Spleen (tissue), 11 donors: Measurements from ENCODE around the gene CXCL16. TPM values are rescaled to one million over a fixed set of nuclear protein-coding genes. Genes with fewer than 3 reads are reported as not detected.

Experiments
- DNase-seq: peaks from one replicate; pipeline ENCODE4 v3.0.0-alpha.2; 2020
- H3K27ac ChIP-seq, 8 donors: fragments of 200-600 bp; sonication (generic) in 7 of 8; 1 replicate in 4 of 8; 2 replicates in 4 of 8; pipeline versions ENCODE4 v1.5.0 to v1.8.0; 2016 to 2021; ENCODE audit warnings: inconsistent platforms in 4 of 8, mild to moderate bottlenecking in 4 of 8, moderate library complexity in 1 of 8
- H3K27me3 ChIP-seq, 7 donors: fragments of 200-600 bp; sonication (generic) in 6 of 7; replicated peaks in 1 of 7; 1 replicate in 4 of 7; 2 replicates in 3 of 7; pipeline versions ENCODE4 v1.5.0 to v1.8.0; 2016 to 2021; ENCODE audit warnings: inconsistent platforms in 3 of 7, mild to moderate bottlenecking in 1 of 7
- H3K36me3 ChIP-seq, 6 donors: fragments of 200-600 bp; sonication (generic) in 5 of 6; 1 replicate in 4 of 6; 2 replicates in 2 of 6; pipeline versions ENCODE4 v1.5.0 to v1.8.0; 2016 to 2021; ENCODE audit warnings: inconsistent platforms in 2 of 6
- H3K4me1 ChIP-seq, 6 donors: fragments of 200-600 bp; sonication (generic) in 5 of 6; 1 replicate in 3 of 6; 2 replicates in 3 of 6; pipeline versions ENCODE4 v1.5.0 to v1.8.0; 2016 to 2021; ENCODE audit warnings: inconsistent platforms in 3 of 6
- H3K4me3 ChIP-seq, 8 donors: fragments of 200-600 bp; sonication (generic) in 7 of 8; 1 replicate in 4 of 8; 2 replicates in 4 of 8; pipeline versions ENCODE4 v1.5.0 to v1.8.0; 2016 to 2021; ENCODE audit warnings: inconsistent platforms in 4 of 8, mild to moderate bottlenecking in 4 of 8, moderate library complexity in 2 of 8
- H3K9me3 ChIP-seq, 8 donors: fragments of 200-600 bp; sonication (generic) in 7 of 8; 1 replicate in 4 of 8; 2 replicates in 4 of 8; pipeline versions ENCODE4 v1.5.0 to v1.8.0; 2016 to 2021; ENCODE audit warnings: inconsistent platforms in 4 of 8
- POLR2A ChIP-seq, 3 donors: fragments of 450-650 bp; IDR thresholded peaks; one replicate each; pipeline ENCODE4 v1.5.1; 2017; ENCODE audit warnings: antibody characterized with exemption in 3 of 3, mild to moderate bottlenecking in 1 of 3
- POLR2AphosphoS5 ChIP-seq, 3 donors: sonication (generic); formaldehyde crosslinking; IDR thresholded peaks; one replicate each; pipeline ENCODE4 v1.5.1; 2017; ENCODE audit warnings: antibody characterized with exemption in 3 of 3
- WGBS, 5 donors: extraction: QIAGEN DNeasy Blood & Tissue Kit in 3 of 5; methylation state at CpG; one replicate each; pipeline versions ENCODE4 v1.1.5 to v1.1.7; 2013 to 2018; 5-methylcytosine and 5-hydroxymethylcytosine counted together
- intact Hi-C: fragments of 100-400 bp; cut with DNase I; formaldehyde crosslinking; loops from one replicate; pipeline ENCODE4 v1.15.0; 2023; ENCODE audit warnings: low total_unique reads
- polyA plus RNA-seq, 3 donors: library from polyadenylated mRNA; stranded (reverse); fragments of 200-250 nt; gene quantifications; one replicate each; pipeline ENCODE4 v1.2.1, GENCODE V29; 2013
- total RNA-seq, 7 donors: library from RNA; depleted of rRNA in 3 of 7; stranded (reverse); fragments of >200 nt in 3 of 7; fragmentation: NEBNext Ultra II Directional in 4 of 7; extraction: Animal tissue kit (Norgen Biotek cat#: 25700) in 4 of 7; gene quantifications; one replicate each; pipeline versions ENCODE4 v1.1.0 to v1.2.1, GENCODE V29; 2016 to 2021
- TF ChIP-seq, protein P1 (sequence below), 11 experiments: fragments of 200-600 bp in 7 of 11; fragments of 450-650 bp in 4 of 11; sonication (generic) in 4 of 11; IDR thresholded peaks in 8 of 11; conservative IDR thresholded peaks in 3 of 11; 1 replicate in 7 of 11; 2 replicates in 4 of 11; pipeline versions ENCODE4 v1.4.0 to v1.8.0; 2016 to 2021; ENCODE audit warnings: antibody characterized with exemption in 11 of 11, inconsistent platforms in 4 of 11, mild to moderate bottlenecking in 1 of 11
- donor health status: healthy with polysubstance abuse.
- donor health status: DM: no; HTN: no; CAD: no; lungs with moderate emphysema.
- donor health status: DM: no; HTN: no; CAD: no.
- donor health status: Bipolar disorder and iron deficiency.
- donor health status: healthy.
- donor health status: DM: no; HTN: no; CAD: no.
- donor health status: DM: yes; HTN: yes; CAD: no.

CXCL16 gene
- total and polyA plus RNA-seq, 10 donors = 11.5 to 104 (median 58.7) TPM

DNA sequence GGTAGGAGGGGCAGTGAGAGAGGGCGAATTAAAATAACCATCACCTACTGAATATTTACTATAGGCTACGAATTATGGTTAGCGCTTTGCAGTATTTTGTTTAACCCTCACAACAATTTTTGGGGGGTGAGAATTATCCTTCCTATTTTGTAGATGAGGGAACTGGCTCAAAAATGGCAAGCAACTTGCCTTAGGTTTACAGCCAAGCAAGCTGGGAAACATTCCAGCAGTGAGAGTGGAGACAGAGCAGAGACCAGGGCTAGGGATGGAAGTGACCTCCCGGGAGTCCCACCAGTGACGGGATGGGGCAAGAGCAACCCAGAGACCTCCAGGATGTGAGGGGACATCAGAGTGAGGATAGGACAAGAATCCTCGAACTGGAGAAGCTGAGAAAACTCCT lies 46.8 kb upstream of the CXCL16 start:
- intact Hi-C loops = loop anchor here (5.0 to 10.0 kb wide), 2 partner anchors 52 to 101 kb away; partner anchors contain the start of genes CXCL16, MED11 and ZMYND15
- no peak for DNase-seq
- Histone ChIP-seq H3K27ac (peak overlapping the region in 6 of 8 donors; percentile 2 to 67 (median 40)), H3K4me1 (peaks cover 24 to 68% (median 50%) of the 10 kb centered on the region in 6 donors), H3K4me3 (peak overlapping the region in 5 of 8 donors; percentile 3 to 58 (median 10)), H3K36me3 (no peaks in the 10 kb centered on the region), H3K27me3 (peaks cover 0 to 83% (median 34%) of the 10 kb centered on the region in 7 donors), H3K9me3 (no peaks in the 10 kb centered on the region)
- TF ChIP-seq, protein P1, sequence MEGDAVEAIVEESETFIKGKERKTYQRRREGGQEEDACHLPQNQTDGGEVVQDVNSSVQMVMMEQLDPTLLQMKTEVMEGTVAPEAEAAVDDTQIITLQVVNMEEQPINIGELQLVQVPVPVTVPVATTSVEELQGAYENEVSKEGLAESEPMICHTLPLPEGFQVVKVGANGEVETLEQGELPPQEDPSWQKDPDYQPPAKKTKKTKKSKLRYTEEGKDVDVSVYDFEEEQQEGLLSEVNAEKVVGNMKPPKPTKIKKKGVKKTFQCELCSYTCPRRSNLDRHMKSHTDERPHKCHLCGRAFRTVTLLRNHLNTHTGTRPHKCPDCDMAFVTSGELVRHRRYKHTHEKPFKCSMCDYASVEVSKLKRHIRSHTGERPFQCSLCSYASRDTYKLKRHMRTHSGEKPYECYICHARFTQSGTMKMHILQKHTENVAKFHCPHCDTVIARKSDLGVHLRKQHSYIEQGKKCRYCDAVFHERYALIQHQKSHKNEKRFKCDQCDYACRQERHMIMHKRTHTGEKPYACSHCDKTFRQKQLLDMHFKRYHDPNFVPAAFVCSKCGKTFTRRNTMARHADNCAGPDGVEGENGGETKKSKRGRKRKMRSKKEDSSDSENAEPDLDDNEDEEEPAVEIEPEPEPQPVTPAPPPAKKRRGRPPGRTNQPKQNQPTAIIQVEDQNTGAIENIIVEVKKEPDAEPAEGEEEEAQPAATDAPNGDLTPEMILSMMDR (IDR thresholded peaks at IDR 0.05 in 8 of 11, conservative IDR thresholded peaks at IDR 0.05 in 3 of 11) = no peak
- TF ChIP-seq POLR2AphosphoS5 (IDR thresholded peaks at IDR 0.05) = no peak
- no peak for TF ChIP-seq POLR2A (IDR thresholded peaks at IDR 0.05)
- 11 to 20% (median 16%) methylated on average over 6 of the region's 6 CpGs for WGBS, 5 donors

GRCh38 chr17:4786106-4786511 lies 46.4 kb upstream of the CXCL16 start, which contains the start of gene VMO1:
Gene VMO1, minus strand, starts transcription at chr17:4786364. Its CDS starts 12 bp downstream, at chr17:4786352.
- intact Hi-C loops = loop anchor here (5.0 to 10.0 kb wide), 2 partner anchors 51 to 101 kb away; partner anchors contain the start of genes CXCL16, MED11 and ZMYND15
- WGBS, 5 donors = 1 to 6% (median 5%) methylated on average over 12 to 24 of the region's 24 CpGs

GRCh38 chr17:4785311-4786105 lies 45.8 kb upstream of the CXCL16 start:
- no peaks in the 10 kb centered on the region for H3K36me3 ChIP-seq
- DNase-seq = no peak
- H3K9me3 ChIP-seq = no peaks in the 10 kb centered on the region
- peak overlapping the region in 6 of 8 donors; percentile 2 to 67 (median 40) for H3K27ac ChIP-seq
- WGBS, 5 donors = 9 to 25% (median 11%) methylated on average over 23 to 61 of the region's 61 CpGs
- H3K27me3 ChIP-seq = peaks cover 0 to 90% (median 34%) of the 10 kb centered on the region in 7 donors
- TF ChIP-seq, protein P1 (IDR thresholded peaks at IDR 0.05 in 8 of 11, conservative IDR thresholded peaks at IDR 0.05 in 3 of 11) = no peak
- peaks cover 21 to 60% (median 45%) of the 10 kb centered on the region in 6 donors for H3K4me1 ChIP-seq
- intact Hi-C loops = loop anchor here (5.0 to 10.0 kb wide), 2 partner anchors 51 to 102 kb away; partner anchors contain the start of genes CXCL16, MED11 and ZMYND15
- H3K4me3 ChIP-seq = peak overlapping the region in 6 of 8 donors; percentile 3 to 58 (median 18)

More at GRCh38 chr17:4786106-4786511, 46.4 kb upstream of the CXCL16 start, which contains the start of gene VMO1:
- TF ChIP-seq POLR2AphosphoS5 (IDR thresholded peaks at IDR 0.05) = peak; percentile 52 to 80 (median 67)
- TF ChIP-seq, protein P1 (IDR thresholded peaks at IDR 0.05 in 8 of 11, conservative IDR thresholded peaks at IDR 0.05 in 3 of 11) = no peak
- Histone ChIP-seq H3K36me3 (no peaks in the 10 kb centered on the region), H3K9me3 (no peaks in the 10 kb centered on the region), H3K4me1 (peaks cover 24 to 66% (median 50%) of the 10 kb centered on the region in 6 donors), H3K27ac (peak within 1 kb of the TSS in 6 of 8 donors; percentile 2 to 67 (median 40)), H3K4me3 (peak within 1 kb of the TSS in 6 of 8 donors; percentile 3 to 58 (median 18)), H3K27me3 (peaks cover 0 to 87% (median 34%) of the 10 kb centered on the region in 7 donors)
- peak; percentile 83 for DNase-seq

DNA sequence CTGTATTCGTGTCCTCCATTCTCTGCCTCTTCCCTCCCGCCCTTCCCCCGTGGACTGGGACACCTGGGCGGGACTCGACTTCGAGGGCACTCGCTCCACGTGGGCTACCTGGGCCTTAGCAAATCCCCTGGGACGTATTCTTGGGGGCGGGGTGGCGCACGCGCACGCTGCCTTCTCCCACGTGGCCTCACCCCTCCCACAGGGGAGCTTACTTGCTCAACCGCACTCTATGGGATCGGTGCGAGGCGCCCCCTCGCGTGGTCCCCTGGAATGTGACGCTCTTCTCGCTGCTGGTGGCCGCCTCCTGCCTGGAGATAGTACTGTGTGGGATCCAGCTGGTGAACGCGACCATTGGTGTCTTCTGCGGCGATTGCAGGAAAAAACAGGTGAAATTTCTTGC lies 42.9 kb upstream of the CXCL16 start:
- H3K27ac ChIP-seq = no peak overlapping the region
- no peaks in the 10 kb centered on the region for H3K36me3 ChIP-seq
- no peak overlapping the region for H3K4me3 ChIP-seq
- DNase-seq = peak; percentile 76
- peaks cover 17 to 34% (median 27%) of the 10 kb centered on the region in 6 donors for H3K4me1 ChIP-seq
- WGBS, 5 donors = 31 to 55% (median 35%) methylated on average over 20 to 28 of the region's 28 CpGs
- H3K9me3 ChIP-seq = no peaks in the 10 kb centered on the region
- TF ChIP-seq, protein P1 (IDR thresholded peaks at IDR 0.05 in 8 of 11, conservative IDR thresholded peaks at IDR 0.05 in 3 of 11) = peak in 2 of 11 experiments; percentile 25 to 38
- no peak for TF ChIP-seq POLR2A (IDR thresholded peaks at IDR 0.05)
- TF ChIP-seq POLR2AphosphoS5 (IDR thresholded peaks at IDR 0.05) = peak in 2 of 3 donors; percentile 28 to 40
- H3K27me3 ChIP-seq = peaks cover 0 to 84% (median 34%) of the 10 kb centered on the region in 7 donors
- intact Hi-C loops = loop anchor here (10.0 kb wide), 1 partner anchor 48 kb away; the partner anchor contains the start of genes CXCL16, MED11 and ZMYND15
